ENCODE data around the gene ASIC1. TPM values are rescaled to one million over a fixed set of nuclear protein-coding genes. Genes with fewer than 3 reads are reported as not detected.

The ASIC1 gene
- polyA plus RNA-seq, 3 donors, result not detected

DNA sequence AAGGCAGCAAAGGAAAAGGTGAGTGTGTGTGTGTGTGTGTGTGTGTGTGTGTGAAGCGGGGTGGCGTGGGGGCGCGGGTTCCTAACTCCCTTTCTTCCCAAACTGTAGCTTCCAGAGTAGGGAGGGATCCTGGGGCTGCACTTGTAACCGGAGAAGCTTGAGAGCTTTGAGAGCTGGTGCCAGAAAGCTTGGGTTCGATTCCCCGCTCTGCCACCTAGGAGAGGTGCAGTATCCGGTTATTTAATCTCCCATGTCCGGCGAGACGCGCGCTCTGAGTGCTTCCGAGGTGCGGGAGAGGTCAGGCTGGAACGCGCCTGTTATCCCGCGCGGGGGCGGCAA, 24.9 kb upstream of the ASIC1 start:
- Histone ChIP-seq H3K27me3 (ENCODE audit: control insufficient read depth in 2 of 2, insufficient read depth in 2 of 2, low read length in 2 of 2) (no peaks in the 10 kb centered on the region), H3K36me3 (replicated peaks in 1 of 2; ENCODE audit: control insufficient read depth in 1 of 2, insufficient read depth in 2 of 2, low read length in 2 of 2) (peaks cover 4 to 11% of the 10 kb centered on the region in 2 donors), H3K79me2 (ENCODE audit: insufficient read depth, low read length) (peaks cover 7% of the 10 kb centered on the region), H3K4me2 (replicated peaks; ENCODE audit: extremely low read depth, low read length, poor library complexity, severe bottlenecking) (peak overlapping the region; percentile 95), H3K9ac (ENCODE audit: insufficient read depth, low read length, poor library complexity, severe bottlenecking) (peak overlapping the region; percentile 85), H4K20me1 (ENCODE audit: insufficient read depth, low read length) (no peaks in the 10 kb centered on the region), H3K9me3 (replicated peaks in 1 of 2; ENCODE audit: control insufficient read depth in 1 of 2, insufficient read depth in 1 of 2, low read length in 2 of 2) (no peaks in the 10 kb centered on the region), H3K4me3 (replicated peaks in 1 of 3; ENCODE audit: low read depth in 2 of 3, low read length in 3 of 3) (peak overlapping the region; percentile 67 to 92 (median 84)), H3K4me1 (ENCODE audit: control insufficient read depth in 1 of 2, insufficient read depth in 2 of 2, low read length in 2 of 2) (peaks cover 22 to 23% of the 10 kb centered on the region in 2 donors), H2AFZ (ENCODE audit: insufficient read depth, low read depth, low read length, poor library complexity, severe bottlenecking) (peak overlapping the region; percentile 99), H3K27ac (ENCODE audit: low read depth in 1 of 2, low read length in 2 of 2) (peak overlapping the region; percentile 79 to 93)
- Mint-ChIP-seq H3K27ac (peak overlapping the region in 4 of 7 donors; percentile 46 to 87 (median 69)), H3K4me1 (peaks cover 30% of the 10 kb centered on the region), H3K9me3 (no peaks in the 10 kb centered on the region), H3K4me3 (peak overlapping the region; percentile 90 to 96), H3K36me3 (peaks cover 13 to 26% of the 10 kb centered on the region in 2 donors), H3K27me3 (ENCODE audit: low read depth in 3 of 3) (peaks cover 2% of the 10 kb centered on the region in 3 donors)
- 18% methylated on average over 13 of the region's 21 CpGs for WGBS (ENCODE audit: insufficient coverage)
- no peak for DNase-seq
- intact Hi-C loops (cut with micrococcal nuclease), result no loop called here
- TF ChIP-seq, protein P1, sequence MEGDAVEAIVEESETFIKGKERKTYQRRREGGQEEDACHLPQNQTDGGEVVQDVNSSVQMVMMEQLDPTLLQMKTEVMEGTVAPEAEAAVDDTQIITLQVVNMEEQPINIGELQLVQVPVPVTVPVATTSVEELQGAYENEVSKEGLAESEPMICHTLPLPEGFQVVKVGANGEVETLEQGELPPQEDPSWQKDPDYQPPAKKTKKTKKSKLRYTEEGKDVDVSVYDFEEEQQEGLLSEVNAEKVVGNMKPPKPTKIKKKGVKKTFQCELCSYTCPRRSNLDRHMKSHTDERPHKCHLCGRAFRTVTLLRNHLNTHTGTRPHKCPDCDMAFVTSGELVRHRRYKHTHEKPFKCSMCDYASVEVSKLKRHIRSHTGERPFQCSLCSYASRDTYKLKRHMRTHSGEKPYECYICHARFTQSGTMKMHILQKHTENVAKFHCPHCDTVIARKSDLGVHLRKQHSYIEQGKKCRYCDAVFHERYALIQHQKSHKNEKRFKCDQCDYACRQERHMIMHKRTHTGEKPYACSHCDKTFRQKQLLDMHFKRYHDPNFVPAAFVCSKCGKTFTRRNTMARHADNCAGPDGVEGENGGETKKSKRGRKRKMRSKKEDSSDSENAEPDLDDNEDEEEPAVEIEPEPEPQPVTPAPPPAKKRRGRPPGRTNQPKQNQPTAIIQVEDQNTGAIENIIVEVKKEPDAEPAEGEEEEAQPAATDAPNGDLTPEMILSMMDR (IDR thresholded peaks at IDR 0.05), result no peak

DNA sequence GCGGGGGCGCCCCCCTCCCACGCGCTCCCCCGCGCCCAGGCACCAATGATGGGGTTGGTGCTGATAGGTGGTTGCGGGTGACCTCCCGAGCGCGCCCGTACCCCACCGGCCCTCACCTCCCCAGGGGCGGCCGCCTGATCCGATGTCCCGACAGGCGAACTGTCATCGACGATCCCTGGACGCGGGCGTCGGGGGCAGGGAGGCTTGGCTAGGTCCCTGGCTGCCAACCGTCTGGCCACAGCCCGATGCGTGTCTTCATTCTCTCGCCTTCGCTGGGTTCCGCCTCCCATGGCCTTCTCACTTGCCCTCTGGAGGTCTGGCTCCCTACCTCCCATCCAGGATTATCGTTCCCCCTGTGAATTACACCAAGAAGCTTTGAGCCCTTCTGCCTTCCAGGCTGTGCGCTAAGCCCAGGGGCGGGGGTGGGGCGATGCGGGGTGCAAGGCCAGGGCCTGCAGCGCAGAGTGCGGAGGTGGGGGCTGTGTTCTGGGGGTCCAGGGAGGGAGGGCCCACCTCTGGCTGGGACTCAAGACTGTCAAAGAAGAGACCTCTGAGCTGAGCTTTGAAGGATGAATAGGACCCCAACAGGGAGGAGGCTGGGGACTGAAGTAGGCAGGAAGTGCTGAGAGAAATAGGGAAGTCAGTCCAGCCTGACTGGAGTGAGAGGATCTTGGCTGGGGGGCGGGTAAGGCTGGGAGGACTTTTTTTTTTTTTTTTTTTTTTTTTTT, 24.4 kb upstream of the ASIC1 start:
- H3K4me2 ChIP-seq (replicated peaks; ENCODE audit: extremely low read depth, low read length, poor library complexity, severe bottlenecking), result peak overlapping the region; percentile 95
- peaks cover 22 to 25% of the 10 kb centered on the region in 2 donors for H3K4me1 ChIP-seq (ENCODE audit: control insufficient read depth in 1 of 2, insufficient read depth in 2 of 2, low read length in 2 of 2)
- Mint-ChIP-seq H3K4me1 (peaks cover 30% of the 10 kb centered on the region), H3K27me3 (ENCODE audit: low read depth in 3 of 3) (peaks cover 2 to 4% (median 2%) of the 10 kb centered on the region in 3 donors), H3K36me3 (peaks cover 8 to 21% of the 10 kb centered on the region in 2 donors), H3K27ac (peak overlapping the region; percentile 79 to 97 (median 90)), H3K4me3 (peak overlapping the region; percentile 90 to 96), H3K9me3 (no peaks in the 10 kb centered on the region)
- peak overlapping the region; percentile 67 to 92 (median 84) for H3K4me3 ChIP-seq (replicated peaks in 1 of 3; ENCODE audit: low read depth in 2 of 3, low read length in 3 of 3)
- intact Hi-C loops (cut with micrococcal nuclease), result no loop called here
- under 1% methylated on average over 28 of the region's 37 CpGs for WGBS (ENCODE audit: insufficient coverage)
- H3K9me3 ChIP-seq (replicated peaks in 1 of 2; ENCODE audit: control insufficient read depth in 1 of 2, insufficient read depth in 1 of 2, low read length in 2 of 2), result no peaks in the 10 kb centered on the region
- no peaks in the 10 kb centered on the region for H3K27me3 ChIP-seq (ENCODE audit: control insufficient read depth in 2 of 2, insufficient read depth in 2 of 2, low read length in 2 of 2)
- DNase-seq, result peak; percentile 60 to 77 (median 75)
- peaks cover 7% of the 10 kb centered on the region for H3K79me2 ChIP-seq (ENCODE audit: insufficient read depth, low read length)
- H3K9ac ChIP-seq (ENCODE audit: insufficient read depth, low read length, poor library complexity, severe bottlenecking), result peak overlapping the region; percentile 85
- peak overlapping the region; percentile 79 to 93 for H3K27ac ChIP-seq (ENCODE audit: low read depth in 1 of 2, low read length in 2 of 2)
- no peaks in the 10 kb centered on the region for H4K20me1 ChIP-seq (ENCODE audit: insufficient read depth, low read length)
- H3K36me3 ChIP-seq (replicated peaks in 1 of 2; ENCODE audit: control insufficient read depth in 1 of 2, insufficient read depth in 2 of 2, low read length in 2 of 2), result peaks cover 4 to 5% of the 10 kb centered on the region in 2 donors
- TF ChIP-seq, protein P1 (IDR thresholded peaks at IDR 0.05), result no peak
- peak overlapping the region; percentile 99 for H2AFZ ChIP-seq (ENCODE audit: insufficient read depth, low read depth, low read length, poor library complexity, severe bottlenecking)

Measured in CD14-positive monocyte (primary cell).